ENCODE results near the gene ALDH18A1.

Gene ALDH18A1

GRCh38 chr10:95565336-95565735 lies 91.2 kb downstream of the ALDH18A1 start:
- Histone ChIP-seq H3K27ac (no peak overlapping the region; the same call in 1 of the 2 replicates), H3K4me3 (ENCODE audit: low read depth, low read length) (no peak overlapping the region), H3K9me3 (ENCODE audit: severe bottlenecking) (no peaks in the 10 kb centered on the region), H3K36me3 (no peaks in the 10 kb centered on the region), H3K27me3 (ENCODE audit: insufficient read depth, low read depth, severe bottlenecking) (peaks cover under 1% of the 10 kb centered on the region)
- DNase-seq = no peak
- no peak for TF ChIP-seq CTCF (IDR thresholded peaks at IDR 0.05; ENCODE audit: low read depth, low read length)

DNA sequence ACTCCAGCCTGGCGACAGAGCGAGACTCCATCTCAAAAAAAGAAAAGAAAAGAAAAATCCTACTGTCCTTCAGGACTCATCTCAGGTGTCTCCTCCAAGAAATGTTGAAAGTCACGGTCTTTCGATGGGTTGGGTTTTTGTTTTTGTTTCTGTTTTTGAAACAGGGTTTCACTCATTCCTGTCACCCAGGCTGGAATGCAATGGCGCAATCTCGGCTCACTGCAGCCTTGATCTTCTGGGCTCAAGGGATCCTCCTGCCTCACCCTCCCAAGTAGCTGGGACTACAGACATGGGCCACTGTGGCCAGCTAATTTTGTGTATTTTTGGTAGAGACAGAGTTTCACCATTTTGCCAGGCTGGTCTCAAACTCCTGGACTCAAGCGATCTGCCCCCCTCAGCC lies 92.2 kb downstream of the ALDH18A1 start:
- no peaks in the 10 kb centered on the region for H3K9me3 ChIP-seq (ENCODE audit: severe bottlenecking)
- H3K27ac ChIP-seq = no peak overlapping the region
- peaks cover 3% of the 10 kb centered on the region for H3K27me3 ChIP-seq (ENCODE audit: insufficient read depth, low read depth, severe bottlenecking)
- no peak for DNase-seq
- no peak overlapping the region for H3K4me3 ChIP-seq (ENCODE audit: low read depth, low read length)
- no peaks in the 10 kb centered on the region for H3K36me3 ChIP-seq
- TF ChIP-seq CTCF (IDR thresholded peaks at IDR 0.05; ENCODE audit: low read depth, low read length) = no peak

DNA sequence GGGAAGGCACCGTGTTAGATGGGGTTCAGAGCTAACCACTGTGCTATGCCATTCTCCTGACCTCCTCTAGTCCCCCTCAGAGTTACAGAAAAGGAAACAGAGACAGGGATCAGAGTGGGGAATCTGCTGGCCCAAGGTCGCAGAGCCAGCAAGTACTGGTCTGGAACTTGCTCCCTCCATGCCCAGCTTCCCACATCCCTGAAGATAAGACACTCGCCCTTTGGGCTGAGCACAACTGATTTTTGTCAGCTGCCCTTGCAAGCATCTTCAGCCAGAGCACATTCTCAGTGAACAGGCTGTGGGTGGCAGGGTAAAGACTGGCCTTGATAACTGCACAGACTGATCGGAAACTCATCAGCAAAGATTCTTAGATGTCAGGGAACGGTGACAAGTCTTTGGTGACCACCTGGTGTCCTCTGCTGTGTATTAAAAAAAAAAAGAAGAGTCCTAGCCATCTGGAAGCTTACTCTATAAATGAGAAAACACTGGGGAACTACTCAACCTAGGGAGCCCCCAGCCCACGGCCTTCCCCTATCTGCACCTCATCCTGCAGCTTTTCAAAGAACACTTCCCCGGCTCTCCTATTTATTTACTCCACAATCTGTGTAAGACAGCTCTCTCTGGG lies 94.1 kb downstream of the ALDH18A1 start:
- no peak for TF ChIP-seq CTCF (IDR thresholded peaks at IDR 0.05; ENCODE audit: low read depth, low read length)
- no peaks in the 10 kb centered on the region for H3K36me3 ChIP-seq
- H3K27me3 ChIP-seq (ENCODE audit: insufficient read depth, low read depth, severe bottlenecking) = peaks cover 3% of the 10 kb centered on the region
- peak; percentile 31 for DNase-seq
- no peaks in the 10 kb centered on the region for H3K9me3 ChIP-seq (ENCODE audit: severe bottlenecking)
- H3K4me3 ChIP-seq (ENCODE audit: low read depth, low read length) = no peak overlapping the region
- peak overlapping the region; percentile 57 for H3K27ac ChIP-seq

GRCh38 chr10:95561864-95562177 lies 94.7 kb downstream of the ALDH18A1 start:
- TF ChIP-seq CTCF (IDR thresholded peaks at IDR 0.05; ENCODE audit: low read depth, low read length) = no peak
- peak overlapping the region; percentile 76 for H3K4me3 ChIP-seq (ENCODE audit: low read depth, low read length)
- H3K9me3 ChIP-seq (ENCODE audit: severe bottlenecking) = no peaks in the 10 kb centered on the region
- peak overlapping the region; percentile 57 for H3K27ac ChIP-seq
- H3K27me3 ChIP-seq (ENCODE audit: insufficient read depth, low read depth, severe bottlenecking) = peaks cover 3% of the 10 kb centered on the region
- no peak for DNase-seq
- H3K36me3 ChIP-seq = no peaks in the 10 kb centered on the region

- Histone ChIP-seq H3K4me3 (ENCODE audit: low read depth, low read length) (peak within 1 kb of the TSS; percentile 76), H3K27me3 (ENCODE audit: insufficient read depth, low read depth, severe bottlenecking) (peaks cover 3% of the 10 kb centered on the region), H3K9me3 (ENCODE audit: severe bottlenecking) (no peaks in the 10 kb centered on the region), H3K36me3 (no peaks in the 10 kb centered on the region), H3K27ac (peak within 1 kb of the TSS; percentile 57)
- TF ChIP-seq CTCF (IDR thresholded peaks at IDR 0.05; ENCODE audit: low read depth, low read length) = no peak
- DNase-seq = peak; percentile 96
Observed at GRCh38 chr10:95561177-95561863, 95.2 kb downstream of the ALDH18A1 start, which contains the start of gene SORBS1. Gene SORBS1, minus strand, starts transcription at chr10:95561371. Its CDS starts 120,236 bp downstream, at chr10:95441135.

All from WERI-Rb-1 (cell line).